HepG2 (cell line): ENCODE data around the gene ENDOG. TPM values are rescaled to one million over a fixed set of nuclear protein-coding genes. Genes with fewer than 3 reads are reported as not detected.

Experiments used
- BRCA1 ChIP-seq: sonication (generic); formaldehyde crosslinking; IDR thresholded peaks from 2 replicates; pipeline ENCODE4 v1.4.0; 2020; ENCODE audit warnings: missing genetic modification reagents
- CEBPG ChIP-seq: IDR thresholded peaks from 2 replicates; pipeline ENCODE4 v1.6.1; 2016
- DNMT3B ChIP-seq: conservative IDR thresholded peaks from 2 replicates; pipeline ENCODE4 v1.6.1; 2016; ENCODE audit warnings: missing biosample characterization, control low read depth
- GPN1 ChIP-seq: sonication (generic); formaldehyde crosslinking; IDR thresholded peaks from 2 replicates; pipeline ENCODE4 v1.5.1; 2020; ENCODE audit warnings: missing genetic modification reagents, borderline replicate concordance
- HOXA9 ChIP-seq: sonication (generic); formaldehyde crosslinking; IDR thresholded peaks from 2 replicates; pipeline ENCODE4 v1.8.1; 2022; ENCODE audit warnings: missing genetic modification reagents, mild to moderate bottlenecking, moderate library complexity, borderline replicate concordance
- PHB2 ChIP-seq: fragments of 450-650 bp; IDR thresholded peaks from 2 replicates; pipeline ENCODE4 v1.6.1; 2018; ENCODE audit not compliant: partially characterized antibody
- PRDM15 ChIP-seq: sonication (generic); formaldehyde crosslinking; IDR thresholded peaks from 2 replicates; pipeline ENCODE4 v1.4.0; 2020; ENCODE audit warnings: missing genetic modification reagents
- SNAPC2 ChIP-seq: sonication (generic); formaldehyde crosslinking; IDR thresholded peaks from 2 replicates; pipeline ENCODE4 v1.8.1; 2022; ENCODE audit warnings: mild to moderate bottlenecking, missing genetic modification reagents
- SRSF4 ChIP-seq: fragments of 200-400 bp; formaldehyde crosslinking; IDR thresholded peaks from one replicate; pipeline ENCODE4 v1.6.1; 2018; ENCODE audit warnings: mild to moderate bottlenecking, low read depth, low read length, moderate library complexity; ENCODE audit not compliant: poor library complexity, severe bottlenecking
- TFE3 ChIP-seq: IDR thresholded peaks from 2 replicates; pipeline ENCODE4 v1.6.1; 2016
- polyA plus RNA-seq, 8 experiments: library from polyadenylated mRNA; depleted of rRNA in 3 of 8; stranded (reverse) in 7 of 8; unstranded in 1 of 8; fragments of >200 nt; fragmentation: Illumina TruSeq in 4 of 8; extraction: Trizol in 4 of 8; gene quantifications; 2 replicates each; pipeline versions ENCODE4 v1.2.1 to v1.2.3, GENCODE V29; 2011 to 2016; ENCODE audit warnings: low read depth in 4 of 8, missing spikeins in 1 of 8, mixed read lengths in 1 of 8; ENCODE audit not compliant: insufficient read depth in 1 of 8
- total RNA-seq, 5 experiments: library from RNA; depleted of rRNA; stranded (reverse); fragments of >200 nt; fragmentation: Illumina TruSeq; extraction: Trizol; gene quantifications; 2 replicates each; pipeline ENCODE4 v1.2.3, GENCODE V29; 2016; ENCODE audit warnings: low read depth in 1 of 5
- TF ChIP-seq, protein P1 (sequence below): IDR thresholded peaks from 2 replicates; pipeline ENCODE4 v1.6.1; 2018; ENCODE audit warnings: missing genetic modification reagents, mild to moderate bottlenecking, missing compliant biosample characterization
- TF ChIP-seq, protein P2 (sequence below): sonication (generic); formaldehyde crosslinking; IDR thresholded peaks from 2 replicates; pipeline ENCODE4 v1.4.0; 2020; ENCODE audit warnings: mild to moderate bottlenecking, missing genetic modification reagents
- TF ChIP-seq, protein P3 (sequence below): sonication (generic); formaldehyde crosslinking; IDR thresholded peaks from 2 replicates; pipeline ENCODE4 v1.8.0; 2022; ENCODE audit warnings: missing genetic modification reagents, mild to moderate bottlenecking, moderate library complexity, borderline replicate concordance
- TF ChIP-seq, protein P4 (sequence below): sonication (generic); formaldehyde crosslinking; IDR thresholded peaks from 2 replicates; pipeline ENCODE4 v1.4.0; 2020; ENCODE audit warnings: missing genetic modification reagents

The ENDOG gene
- total and polyA plus RNA-seq, 2 of the 13 experiments (the other 11 are each of a cell fraction or from before 2014, with no cell fraction given) = 26.3 to 28.8 TPM

GRCh38 chr9:128863647-128864046 lies 45.3 kb downstream of the ENDOG start (continued):
- TF ChIP-seq TFE3 (CRISPR knock-in tag) (no peak; the same call in 1 of the 2 replicates), CEBPG (CRISPR knock-in tag) (no peak; the same call in 1 of the 2 replicates), PRDM15 (CRISPR knock-in tag) (no peak), GPN1 (CRISPR knock-in tag) (no peak), SRSF4 (no peak), SNAPC2 (CRISPR knock-in tag) (no peak), HOXA9 (no peak), DNMT3B (CRISPR knock-in tag) (0 out of 2 replicates have a peak, but pooled peaks have one; percentile 37), PHB2 (no peak), BRCA1 (no peak)
- TF ChIP-seq, protein P1, sequence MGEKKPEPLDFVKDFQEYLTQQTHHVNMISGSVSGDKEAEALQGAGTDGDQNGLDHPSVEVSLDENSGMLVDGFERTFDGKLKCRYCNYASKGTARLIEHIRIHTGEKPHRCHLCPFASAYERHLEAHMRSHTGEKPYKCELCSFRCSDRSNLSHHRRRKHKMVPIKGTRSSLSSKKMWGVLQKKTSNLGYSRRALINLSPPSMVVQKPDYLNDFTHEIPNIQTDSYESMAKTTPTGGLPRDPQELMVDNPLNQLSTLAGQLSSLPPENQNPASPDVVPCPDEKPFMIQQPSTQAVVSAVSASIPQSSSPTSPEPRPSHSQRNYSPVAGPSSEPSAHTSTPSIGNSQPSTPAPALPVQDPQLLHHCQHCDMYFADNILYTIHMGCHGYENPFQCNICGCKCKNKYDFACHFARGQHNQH = no peak
- TF ChIP-seq, protein P2, sequence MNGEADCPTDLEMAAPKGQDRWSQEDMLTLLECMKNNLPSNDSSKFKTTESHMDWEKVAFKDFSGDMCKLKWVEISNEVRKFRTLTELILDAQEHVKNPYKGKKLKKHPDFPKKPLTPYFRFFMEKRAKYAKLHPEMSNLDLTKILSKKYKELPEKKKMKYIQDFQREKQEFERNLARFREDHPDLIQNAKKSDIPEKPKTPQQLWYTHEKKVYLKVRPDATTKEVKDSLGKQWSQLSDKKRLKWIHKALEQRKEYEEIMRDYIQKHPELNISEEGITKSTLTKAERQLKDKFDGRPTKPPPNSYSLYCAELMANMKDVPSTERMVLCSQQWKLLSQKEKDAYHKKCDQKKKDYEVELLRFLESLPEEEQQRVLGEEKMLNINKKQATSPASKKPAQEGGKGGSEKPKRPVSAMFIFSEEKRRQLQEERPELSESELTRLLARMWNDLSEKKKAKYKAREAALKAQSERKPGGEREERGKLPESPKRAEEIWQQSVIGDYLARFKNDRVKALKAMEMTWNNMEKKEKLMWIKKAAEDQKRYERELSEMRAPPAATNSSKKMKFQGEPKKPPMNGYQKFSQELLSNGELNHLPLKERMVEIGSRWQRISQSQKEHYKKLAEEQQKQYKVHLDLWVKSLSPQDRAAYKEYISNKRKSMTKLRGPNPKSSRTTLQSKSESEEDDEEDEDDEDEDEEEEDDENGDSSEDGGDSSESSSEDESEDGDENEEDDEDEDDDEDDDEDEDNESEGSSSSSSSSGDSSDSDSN = peak; percentile 45; the same call in 1 of the 2 replicates
- TF ChIP-seq, protein P3, sequence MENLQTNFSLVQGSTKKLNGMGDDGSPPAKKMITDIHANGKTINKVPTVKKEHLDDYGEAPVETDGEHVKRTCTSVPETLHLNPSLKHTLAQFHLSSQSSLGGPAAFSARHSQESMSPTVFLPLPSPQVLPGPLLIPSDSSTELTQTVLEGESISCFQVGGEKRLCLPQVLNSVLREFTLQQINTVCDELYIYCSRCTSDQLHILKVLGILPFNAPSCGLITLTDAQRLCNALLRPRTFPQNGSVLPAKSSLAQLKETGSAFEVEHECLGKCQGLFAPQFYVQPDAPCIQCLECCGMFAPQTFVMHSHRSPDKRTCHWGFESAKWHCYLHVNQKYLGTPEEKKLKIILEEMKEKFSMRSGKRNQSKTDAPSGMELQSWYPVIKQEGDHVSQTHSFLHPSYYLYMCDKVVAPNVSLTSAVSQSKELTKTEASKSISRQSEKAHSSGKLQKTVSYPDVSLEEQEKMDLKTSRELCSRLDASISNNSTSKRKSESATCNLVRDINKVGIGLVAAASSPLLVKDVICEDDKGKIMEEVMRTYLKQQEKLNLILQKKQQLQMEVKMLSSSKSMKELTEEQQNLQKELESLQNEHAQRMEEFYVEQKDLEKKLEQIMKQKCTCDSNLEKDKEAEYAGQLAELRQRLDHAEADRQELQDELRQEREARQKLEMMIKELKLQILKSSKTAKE (CRISPR knock-in tag) = no peak
- TF ChIP-seq, protein P4, sequence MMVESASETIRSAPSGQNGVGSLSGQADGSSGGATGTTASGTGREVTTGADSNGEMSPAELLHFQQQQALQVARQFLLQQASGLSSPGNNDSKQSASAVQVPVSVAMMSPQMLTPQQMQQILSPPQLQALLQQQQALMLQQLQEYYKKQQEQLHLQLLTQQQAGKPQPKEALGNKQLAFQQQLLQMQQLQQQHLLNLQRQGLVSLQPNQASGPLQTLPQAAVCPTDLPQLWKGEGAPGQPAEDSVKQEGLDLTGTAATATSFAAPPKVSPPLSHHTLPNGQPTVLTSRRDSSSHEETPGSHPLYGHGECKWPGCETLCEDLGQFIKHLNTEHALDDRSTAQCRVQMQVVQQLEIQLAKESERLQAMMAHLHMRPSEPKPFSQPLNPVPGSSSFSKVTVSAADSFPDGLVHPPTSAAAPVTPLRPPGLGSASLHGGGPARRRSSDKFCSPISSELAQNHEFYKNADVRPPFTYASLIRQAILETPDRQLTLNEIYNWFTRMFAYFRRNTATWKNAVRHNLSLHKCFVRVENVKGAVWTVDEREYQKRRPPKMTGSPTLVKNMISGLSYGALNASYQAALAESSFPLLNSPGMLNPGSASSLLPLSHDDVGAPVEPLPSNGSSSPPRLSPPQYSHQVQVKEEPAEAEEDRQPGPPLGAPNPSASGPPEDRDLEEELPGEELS (CRISPR knock-in tag) = no peak
